ENCODE results near the gene ATOH8.
A peak's percentile ranks its signal among the peaks of the same experiment; 100 is the strongest.

Gene ATOH8

GRCh38 chr2:85754313-85755095, 713 bp downstream of the ATOH8 start:
- H3K9ac ChIP-seq (ENCODE audit: low read length): peak overlapping the region; percentile 24
- H3K36me3 ChIP-seq (ENCODE audit: control insufficient read depth, insufficient read depth, low read length): no peaks in the 10 kb centered on the region
- H3K4me1 ChIP-seq (ENCODE audit: control insufficient read depth, insufficient read depth, low read length): peaks cover 13% of the 10 kb centered on the region
- H3K4me3 ChIP-seq (ENCODE audit: low read length): peak overlapping the region; percentile 84
- peaks cover 8% of the 10 kb centered on the region for H3K27me3 ChIP-seq (ENCODE audit: control insufficient read depth, insufficient read depth, low read length)
- H3K27ac ChIP-seq (ENCODE audit: low read depth, low read length): no peak overlapping the region

- H3K4me1 ChIP-seq (ENCODE audit: control insufficient read depth, insufficient read depth, low read length): peaks cover 12% of the 10 kb centered on the region
These were observed 1.6 kb downstream of the ATOH8 start for GRCh38 chr2:85755122-85756027.

GRCh38 chr2:85756195-85756594, 2.4 kb downstream of the ATOH8 start:
- Histone ChIP-seq H3K36me3 (ENCODE audit: control insufficient read depth, insufficient read depth, low read length) (no peaks in the 10 kb centered on the region), H3K27me3 (ENCODE audit: control insufficient read depth, insufficient read depth, low read length) (peaks cover 8% of the 10 kb centered on the region), H3K4me1 (ENCODE audit: control insufficient read depth, insufficient read depth, low read length) (peaks cover 7% of the 10 kb centered on the region), H3K27ac (ENCODE audit: low read depth, low read length) (no peak overlapping the region), H3K4me3 (ENCODE audit: low read length) (no peak overlapping the region), H3K9ac (ENCODE audit: low read length) (no peak overlapping the region)

More at GRCh38 chr2:85755122-85756027, 1.6 kb downstream of the ATOH8 start:
- peaks cover 8% of the 10 kb centered on the region for H3K27me3 ChIP-seq (ENCODE audit: control insufficient read depth, insufficient read depth, low read length)
- H3K9ac ChIP-seq (ENCODE audit: low read length): peak overlapping the region; percentile 24
- peak overlapping the region; percentile 5 for H3K27ac ChIP-seq (ENCODE audit: low read depth, low read length)
- no peaks in the 10 kb centered on the region for H3K36me3 ChIP-seq (ENCODE audit: control insufficient read depth, insufficient read depth, low read length)
- H3K4me3 ChIP-seq (ENCODE audit: low read length): peak overlapping the region; percentile 84

- peaks cover 5% of the 10 kb centered on the region for H3K4me1 ChIP-seq (ENCODE audit: control insufficient read depth, insufficient read depth, low read length)
These were observed 3.1 kb downstream of the ATOH8 start for GRCh38 chr2:85756822-85757435.

DNA sequence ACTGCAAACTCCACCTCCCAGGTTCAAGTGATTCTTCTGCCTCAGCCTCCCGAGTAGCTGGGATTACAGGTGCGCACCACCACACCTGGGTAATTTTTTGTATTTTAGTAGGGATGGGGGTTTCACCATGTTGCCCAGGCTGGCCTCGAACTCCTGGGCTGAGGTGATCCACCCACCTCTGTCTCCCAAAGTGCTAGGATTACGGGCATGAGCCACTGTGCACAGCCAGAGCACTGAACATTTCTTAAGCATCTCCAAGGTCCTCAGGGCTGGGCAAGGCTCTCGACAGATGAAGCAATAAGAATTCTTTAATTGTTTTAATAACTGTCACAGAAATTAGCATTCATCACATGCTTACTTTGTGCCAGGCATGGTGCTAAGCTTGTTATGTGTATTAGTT, 4.1 kb downstream of the ATOH8 start:
- H3K36me3 ChIP-seq (ENCODE audit: control insufficient read depth, insufficient read depth, low read length): no peaks in the 10 kb centered on the region
- H3K4me3 ChIP-seq (ENCODE audit: low read length): no peak overlapping the region
- H3K27me3 ChIP-seq (ENCODE audit: control insufficient read depth, insufficient read depth, low read length): peaks cover 5% of the 10 kb centered on the region
- H3K27ac ChIP-seq (ENCODE audit: low read depth, low read length): no peak overlapping the region
- H3K4me1 ChIP-seq (ENCODE audit: control insufficient read depth, insufficient read depth, low read length): peaks cover 5% of the 10 kb centered on the region
- H3K9ac ChIP-seq (ENCODE audit: low read length): no peak overlapping the region

More at GRCh38 chr2:85756822-85757435, 3.1 kb downstream of the ATOH8 start:
- Histone ChIP-seq H3K36me3 (ENCODE audit: control insufficient read depth, insufficient read depth, low read length) (no peaks in the 10 kb centered on the region), H3K27ac (ENCODE audit: low read depth, low read length) (no peak overlapping the region), H3K9ac (ENCODE audit: low read length) (no peak overlapping the region), H3K27me3 (ENCODE audit: control insufficient read depth, insufficient read depth, low read length) (peaks cover 8% of the 10 kb centered on the region), H3K4me3 (ENCODE audit: low read length) (no peak overlapping the region)

DNA sequence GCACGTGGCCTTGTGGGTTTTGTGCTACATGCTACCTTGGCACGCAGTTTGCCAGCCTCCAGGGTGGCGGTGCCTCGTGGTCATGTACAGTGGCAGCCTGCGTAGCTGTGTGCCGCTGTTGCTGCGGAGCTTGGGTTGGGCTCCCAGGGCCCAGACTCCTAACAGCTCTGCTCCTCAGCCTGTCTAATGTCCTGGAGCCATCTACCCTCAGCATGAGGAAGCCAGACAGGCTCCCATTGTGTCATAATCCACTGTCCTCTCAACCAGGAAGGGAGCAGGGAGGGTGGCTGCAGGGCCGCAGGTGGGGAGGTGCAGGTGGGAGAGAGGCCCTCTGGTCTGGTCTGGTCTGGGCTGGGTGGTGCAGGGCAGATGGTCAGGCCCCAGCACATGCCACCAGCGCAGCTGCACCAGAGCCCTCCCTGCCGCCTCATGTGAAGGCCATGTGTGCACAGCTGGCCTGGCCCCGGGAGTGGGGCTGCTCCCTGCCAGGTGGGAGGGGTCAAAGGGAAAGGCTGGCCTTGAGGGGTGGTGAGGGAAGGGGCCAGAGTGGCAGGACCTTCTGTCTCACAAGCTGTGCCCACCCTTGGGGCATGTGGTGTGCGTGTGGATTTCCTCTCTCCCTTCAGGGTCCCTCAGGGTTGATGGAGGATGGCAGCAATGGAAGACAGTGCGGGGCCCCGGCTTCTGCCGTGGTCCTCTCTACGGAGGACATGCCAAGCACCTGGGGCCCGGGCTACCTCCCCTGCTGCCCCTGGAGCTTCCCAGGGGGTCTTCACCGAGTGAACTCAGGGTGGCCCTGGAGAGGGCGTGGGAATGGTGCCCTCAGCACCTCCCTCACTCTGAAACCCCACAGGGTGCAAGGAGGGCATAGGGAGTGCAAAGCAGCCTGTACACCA, 4.8 kb downstream of the ATOH8 start:
- no peaks in the 10 kb centered on the region for H3K36me3 ChIP-seq (ENCODE audit: control insufficient read depth, insufficient read depth, low read length)
- H3K4me3 ChIP-seq (ENCODE audit: low read length): no peak overlapping the region
- peaks cover 5% of the 10 kb centered on the region for H3K27me3 ChIP-seq (ENCODE audit: control insufficient read depth, insufficient read depth, low read length)
- H3K27ac ChIP-seq (ENCODE audit: low read depth, low read length): no peak overlapping the region
- H3K4me1 ChIP-seq (ENCODE audit: control insufficient read depth, insufficient read depth, low read length): peaks cover 5% of the 10 kb centered on the region
- no peak overlapping the region for H3K9ac ChIP-seq (ENCODE audit: low read length)

- Histone ChIP-seq H3K4me3 (ENCODE audit: low read length) (no peak overlapping the region), H3K27me3 (ENCODE audit: control insufficient read depth, insufficient read depth, low read length) (peaks cover 5% of the 10 kb centered on the region), H3K36me3 (ENCODE audit: control insufficient read depth, insufficient read depth, low read length) (no peaks in the 10 kb centered on the region), H3K4me1 (ENCODE audit: control insufficient read depth, insufficient read depth, low read length) (peaks cover 5% of the 10 kb centered on the region), H3K9ac (ENCODE audit: low read length) (no peak overlapping the region), H3K27ac (ENCODE audit: low read depth, low read length) (no peak overlapping the region)
These were observed 5.4 kb downstream of the ATOH8 start for GRCh38 chr2:85759257-85759613.

- Histone ChIP-seq H3K4me3 (ENCODE audit: low read length) (no peak overlapping the region), H3K27ac (ENCODE audit: low read depth, low read length) (no peak overlapping the region), H3K4me1 (ENCODE audit: control insufficient read depth, insufficient read depth, low read length) (peaks cover 1% of the 10 kb centered on the region), H3K9ac (ENCODE audit: low read length) (no peak overlapping the region), H3K27me3 (ENCODE audit: control insufficient read depth, insufficient read depth, low read length) (peaks cover 2% of the 10 kb centered on the region), H3K36me3 (ENCODE audit: control insufficient read depth, insufficient read depth, low read length) (no peaks in the 10 kb centered on the region)
These were observed 6.6 kb downstream of the ATOH8 start for GRCh38 chr2:85760371-85760770.

- no peak overlapping the region for H3K9ac ChIP-seq (ENCODE audit: low read length)
- H3K36me3 ChIP-seq (ENCODE audit: control insufficient read depth, insufficient read depth, low read length): no peaks in the 10 kb centered on the region
- H3K27me3 ChIP-seq (ENCODE audit: control insufficient read depth, insufficient read depth, low read length): peaks cover 2% of the 10 kb centered on the region
- H3K27ac ChIP-seq (ENCODE audit: low read depth, low read length): no peak overlapping the region
- no peak overlapping the region for H3K4me3 ChIP-seq (ENCODE audit: low read length)
- no peaks in the 10 kb centered on the region for H3K4me1 ChIP-seq (ENCODE audit: control insufficient read depth, insufficient read depth, low read length)
These were observed 7.1 kb downstream of the ATOH8 start for GRCh38 chr2:85760872-85761271.

DNA sequence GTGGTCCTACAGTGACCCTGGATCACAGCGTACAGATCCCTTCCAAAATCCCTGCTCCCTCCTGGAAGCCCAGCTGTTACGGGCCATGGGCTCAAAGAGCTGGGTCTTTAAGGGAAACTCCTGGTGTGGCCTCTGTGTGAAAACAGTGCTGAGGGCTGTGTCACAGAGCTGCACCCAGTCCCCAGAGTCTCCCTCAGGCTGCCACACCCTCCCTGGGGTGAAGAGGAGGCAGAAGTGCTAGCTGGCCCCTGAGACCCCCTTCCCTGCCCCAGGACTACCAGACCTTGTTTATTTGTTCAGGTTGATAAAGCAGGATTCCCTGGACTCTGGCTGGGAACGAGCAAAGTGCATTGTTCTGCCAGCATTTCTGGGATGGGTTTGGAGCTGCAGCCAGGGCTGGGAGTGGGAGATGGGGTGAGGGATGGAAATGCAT, 7.7 kb downstream of the ATOH8 start:
- Histone ChIP-seq H3K9ac (ENCODE audit: low read length) (no peak overlapping the region), H3K4me1 (ENCODE audit: control insufficient read depth, insufficient read depth, low read length) (no peaks in the 10 kb centered on the region), H3K36me3 (ENCODE audit: control insufficient read depth, insufficient read depth, low read length) (no peaks in the 10 kb centered on the region), H3K27ac (ENCODE audit: low read depth, low read length) (no peak overlapping the region), H3K4me3 (ENCODE audit: low read length) (no peak overlapping the region), H3K27me3 (ENCODE audit: control insufficient read depth, insufficient read depth, low read length) (peaks cover 2% of the 10 kb centered on the region)

DNA sequence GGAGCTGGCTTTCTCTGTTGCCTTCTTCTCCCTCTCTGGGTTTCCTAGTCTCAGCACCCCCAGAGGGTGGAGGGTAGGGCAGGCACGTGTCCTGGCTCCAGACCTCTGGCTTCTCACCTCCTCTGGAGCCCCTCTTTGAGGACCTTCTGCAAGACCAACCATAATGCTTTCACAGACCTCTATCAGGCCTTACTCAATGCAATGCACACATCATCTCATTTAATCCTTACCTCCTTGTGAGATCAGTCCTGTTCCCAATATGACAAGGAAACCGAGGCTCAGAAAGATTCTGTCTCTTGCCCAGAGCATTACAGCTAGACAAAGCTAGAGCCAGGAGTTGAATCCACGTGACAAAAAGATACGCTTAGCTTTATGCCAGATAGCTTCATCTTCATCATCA, 8.2 kb downstream of the ATOH8 start:
- H3K36me3 ChIP-seq (ENCODE audit: control insufficient read depth, insufficient read depth, low read length): no peaks in the 10 kb centered on the region
- no peak overlapping the region for H3K27ac ChIP-seq (ENCODE audit: low read depth, low read length)
- no peak overlapping the region for H3K4me3 ChIP-seq (ENCODE audit: low read length)
- H3K9ac ChIP-seq (ENCODE audit: low read length): no peak overlapping the region
- peaks cover 2% of the 10 kb centered on the region for H3K27me3 ChIP-seq (ENCODE audit: control insufficient read depth, insufficient read depth, low read length)
- no peaks in the 10 kb centered on the region for H3K4me1 ChIP-seq (ENCODE audit: control insufficient read depth, insufficient read depth, low read length)

Measured in rectal smooth muscle tissue (tissue), 1 donor.